NCI-H1048 (cell line): ENCODE data around the gene ACAP1.

ENCODE experiments used
- DNase-seq: peaks from one replicate; lab custom pipeline; 2025; lab: John Stamatoyannopoulos, UW

ACAP1 gene

GRCh38 chr17:7336240-7337175 lies at the start of gene ACAP1:
ACAP1 (plus strand) TSS chr17:7336529; CDS start chr17:7336735, 206 bp downstream.
- no peak for DNase-seq

DNA sequence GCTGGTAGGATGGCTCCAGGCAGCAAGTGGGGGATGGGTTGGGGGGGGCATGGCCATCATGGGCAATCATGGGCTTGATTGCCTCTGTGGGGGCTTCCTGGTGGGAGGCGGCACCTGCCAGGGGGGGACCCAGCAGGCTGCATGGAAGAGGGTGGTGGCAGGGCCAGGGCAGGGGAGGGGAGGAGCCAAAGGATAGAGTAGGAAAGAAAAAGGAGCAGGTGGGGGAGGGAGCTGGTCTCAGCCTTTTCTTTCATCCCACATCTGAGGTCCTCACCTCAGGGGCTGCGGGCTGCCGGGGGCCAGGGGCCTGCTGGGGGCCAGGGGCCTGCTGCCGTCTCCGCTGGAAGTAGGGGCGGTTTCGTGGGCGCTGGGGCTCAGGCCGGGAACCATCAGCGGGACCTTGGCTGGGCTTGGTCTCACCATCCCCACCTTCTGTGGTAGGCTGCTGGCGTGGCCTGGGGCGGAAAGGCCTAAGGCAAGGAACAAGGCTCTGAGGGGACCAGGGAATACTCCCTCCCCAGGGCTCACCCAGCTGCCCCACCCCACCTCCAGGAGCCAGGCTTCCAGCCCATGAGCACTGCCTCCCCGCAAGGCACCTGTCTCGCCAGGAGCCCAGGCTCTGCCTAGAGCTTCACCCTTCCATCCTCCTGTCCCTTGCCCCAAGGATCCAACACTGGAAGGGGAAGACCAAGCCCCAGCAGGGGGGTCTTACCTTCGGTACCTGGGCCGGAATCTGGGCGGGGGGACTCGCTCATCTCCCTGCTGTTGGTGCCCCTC lies 46.9 kb upstream of the ACAP1 start:
- no peak for DNase-seq

DNA sequence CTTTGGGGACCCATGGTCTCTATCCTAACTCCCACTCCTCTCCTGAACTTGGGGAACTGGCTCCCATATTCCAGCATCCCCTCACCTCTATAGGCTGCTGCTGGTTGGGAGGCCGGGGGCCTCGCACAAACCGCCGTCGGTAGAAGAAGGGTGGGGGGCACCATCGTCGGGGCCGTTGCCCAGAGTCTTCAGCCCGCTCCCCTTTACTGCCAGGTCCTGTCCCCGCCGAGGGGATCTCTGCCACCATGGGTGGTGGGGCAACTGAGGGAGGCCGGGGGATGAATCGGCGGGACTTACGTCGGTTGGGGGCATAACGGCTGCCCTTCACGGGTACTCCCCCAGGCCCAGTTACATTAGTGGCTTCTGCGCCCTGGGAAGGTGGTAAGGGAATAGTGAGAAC lies 46.2 kb upstream of the ACAP1 start:
- no peak for DNase-seq

- DNase-seq: no peak
These were observed 45.6 kb upstream of the ACAP1 start for GRCh38 chr17:7290685-7291084.

DNA sequence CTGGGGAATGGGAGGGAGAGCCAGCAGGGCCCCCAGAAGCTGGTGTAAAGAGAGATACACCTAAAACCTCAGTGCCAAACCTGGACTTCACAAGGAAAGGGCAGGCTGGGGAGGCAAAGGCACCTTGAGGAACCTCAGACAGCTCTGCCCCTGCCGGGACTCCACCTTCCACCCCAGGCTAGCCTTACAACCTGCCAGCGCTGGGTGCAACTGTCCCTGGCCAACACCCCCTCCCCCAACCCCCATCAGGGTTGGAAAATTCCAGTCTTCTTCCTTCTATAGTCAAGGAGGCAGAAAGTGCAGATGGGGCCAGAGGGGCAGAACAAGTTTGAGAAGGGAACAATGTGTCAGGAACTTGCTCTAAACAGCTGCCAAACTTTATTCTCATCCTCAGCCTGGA lies 44.1 kb upstream of the ACAP1 start:
- DNase-seq: no peak

GRCh38 chr17:7292729-7293128 lies 43.6 kb upstream of the ACAP1 start:
- no peak for DNase-seq

GRCh38 chr17:7293159-7293558 lies 43.2 kb upstream of the ACAP1 start:
- DNase-seq: no peak

DNA sequence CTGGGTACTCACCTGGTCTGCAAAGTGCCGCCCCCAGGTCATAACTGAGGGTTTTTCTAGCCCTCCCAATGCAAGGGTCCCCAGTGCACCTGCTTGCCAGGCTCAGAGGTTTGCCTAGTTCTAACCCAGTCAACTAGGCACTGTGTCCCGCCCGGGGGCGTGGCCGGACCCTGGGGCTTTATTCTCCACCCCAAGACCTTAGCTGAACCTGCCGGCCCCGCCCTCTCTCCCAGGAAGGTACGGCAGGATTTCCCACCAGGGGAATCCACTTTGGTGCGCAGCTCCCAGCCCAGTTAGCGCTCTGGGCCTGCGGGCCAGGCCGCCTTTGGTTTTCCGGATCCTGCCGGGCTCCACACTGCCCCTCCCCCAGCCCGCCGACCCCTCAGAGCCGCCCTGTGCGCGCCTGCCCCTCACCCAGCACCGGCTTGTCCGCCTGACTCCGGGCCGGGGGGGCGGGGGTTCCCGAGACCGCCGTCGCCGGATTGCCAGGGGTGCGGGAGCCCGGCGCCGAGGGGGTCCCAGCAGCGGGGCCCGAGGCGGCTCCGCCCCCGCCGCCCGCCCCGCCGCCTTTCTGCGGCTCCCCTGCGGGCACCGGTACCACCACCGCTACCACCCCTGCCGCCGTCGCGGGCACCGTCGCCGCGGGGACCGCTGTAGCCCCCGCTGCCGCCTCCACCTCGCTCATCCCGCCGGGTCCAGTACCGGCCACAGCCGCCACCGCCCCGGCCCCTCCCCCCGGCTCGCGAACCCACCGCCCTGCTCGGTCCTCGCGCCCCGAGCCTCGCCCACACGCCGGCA lies 42.3 kb upstream of the ACAP1 start:
- DNase-seq: no peak

DNA sequence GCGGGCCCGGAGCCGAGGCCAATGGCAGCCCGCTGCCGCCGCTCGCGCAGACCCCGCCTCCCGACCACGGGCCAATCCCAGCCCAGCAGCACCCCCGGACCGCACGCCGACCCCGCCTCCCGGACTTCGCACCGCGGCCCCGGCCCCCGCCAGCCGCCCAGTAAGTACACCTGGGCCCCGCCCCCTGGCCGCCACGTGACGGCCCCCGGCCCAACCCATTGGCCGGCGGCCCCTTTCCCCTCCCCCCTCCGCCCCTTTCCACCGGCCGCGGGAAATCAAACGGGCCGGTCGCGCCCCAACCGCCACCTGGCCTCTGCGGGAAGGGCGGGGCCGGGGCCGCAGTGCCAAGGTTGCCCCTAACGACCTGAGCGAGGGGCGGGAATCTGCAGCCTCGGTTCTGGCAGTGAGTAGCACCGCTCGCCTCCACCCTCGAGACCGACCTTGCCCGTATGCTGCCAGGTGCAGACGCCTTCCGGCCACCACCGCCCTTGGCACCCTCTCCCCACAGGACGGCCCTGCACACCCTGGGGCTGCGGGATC lies 41.6 kb upstream of the ACAP1 start, which contains the start of gene YBX2:
TSS of gene YBX2 (minus strand) at position 26 of the 540 bp plus-strand sequence. CDS start 139 bp downstream, outside the sequence.
- peak; percentile 94 for DNase-seq

GRCh38 chr17:7295230-7296180 lies 40.8 kb upstream of the ACAP1 start:
- no peak for DNase-seq

DNA sequence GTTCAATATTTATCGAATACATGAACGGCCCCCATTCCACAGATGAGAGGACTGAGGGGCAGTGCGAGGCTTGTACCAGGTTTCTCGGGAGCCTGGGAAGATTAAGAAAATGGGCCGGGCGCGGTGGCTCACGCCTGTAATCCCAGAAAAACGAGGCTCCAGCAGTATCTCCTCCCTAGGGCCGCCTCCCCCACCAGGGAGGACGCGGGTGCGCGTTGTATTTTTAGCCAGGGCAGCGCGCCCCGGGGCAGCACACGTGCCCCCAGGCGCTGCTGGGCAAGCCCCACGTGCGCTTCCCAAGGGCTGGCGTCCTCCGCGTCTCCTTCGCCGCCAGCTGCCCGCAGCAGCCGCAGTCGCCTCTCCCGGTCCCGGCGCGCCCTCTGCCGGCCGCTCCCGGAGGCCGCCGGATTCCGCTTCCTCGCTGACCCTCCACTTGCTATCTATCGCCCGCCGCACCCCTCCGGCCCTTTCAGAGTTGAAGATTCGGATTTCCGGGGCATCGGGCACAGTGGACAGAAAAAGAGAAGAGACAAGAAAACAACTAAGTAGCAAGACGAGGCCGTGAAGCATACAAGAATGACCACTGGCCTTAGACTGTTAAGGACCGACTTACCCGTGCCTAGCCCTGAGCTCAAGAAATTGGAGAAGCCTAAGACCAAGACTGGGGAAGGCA lies 40.0 kb upstream of the ACAP1 start:
- peak; percentile 21 for DNase-seq

- DNase-seq: no peak
These were observed 32.1 kb upstream of the ACAP1 start for GRCh38 chr17:7304179-7304578.

- peak; percentile 99 for DNase-seq
These were observed 29.2 kb upstream of the ACAP1 start, which contains the start of gene EIF5A for GRCh38 chr17:7306911-7307685. EIF5A (plus strand) TSS chr17:7307628; CDS start chr17:7309636, 2,008 bp downstream.

- no peak for DNase-seq
These were observed 28.4 kb upstream of the ACAP1 start for GRCh38 chr17:7307686-7308624.

GRCh38 chr17:7308625-7309433 lies 27.5 kb upstream of the ACAP1 start:
- peak; percentile 70 for DNase-seq

- DNase-seq: no peak
These were observed 26.7 kb upstream of the ACAP1 start for GRCh38 chr17:7309628-7310027.

- DNase-seq: no peak
These were observed 25.1 kb upstream of the ACAP1 start for GRCh38 chr17:7311110-7311705.
